GM13976 (cell line): Measurements from ENCODE around the gene CPED1.
"Not testable (repeated sequence)": the region's sequence is repeated elsewhere in the genome, so short reads cannot be mapped to it uniquely, and the experiment has no call there.

Experiments
- DNase-seq: peaks from one replicate; pipeline ENCODE4 v3.0.0; 2012; ENCODE audit warnings: low spot score
- CTCF ChIP-seq: IDR thresholded peaks from 2 replicates; pipeline ENCODE4 v1.5.1; 2012; ENCODE audit warnings: borderline replicate concordance, mild to moderate bottlenecking; ENCODE audit not compliant: insufficient read depth; ENCODE audit errors: extremely low read depth, missing control alignments, control extremely low read depth
- in situ Hi-C: fragments of 300-500 bp; cut with MboI; formaldehyde crosslinking; loops from one replicate; pipeline ENCODE4 v1.12.0; 2022; ENCODE audit warnings: low sequenced_read_pairs, mixed read lengths, inconsistent platforms; ENCODE audit not compliant: unreplicated experiment

The CPED1 gene

GRCh38 chr7:121062671-121063279 is 74.3 kb downstream of the CPED1 start:
- in situ Hi-C loops, result no loop called here
- TF ChIP-seq CTCF, result no peak
- DNase-seq, result no peak

GRCh38 chr7:121067717-121068116 is 79.2 kb downstream of the CPED1 start:
- in situ Hi-C loops, DNase-seq: not testable (repeated sequence)

- in situ Hi-C loops, result no loop called here
- no peak for TF ChIP-seq CTCF
- no peak for DNase-seq
These were observed 81.0 kb downstream of the CPED1 start for GRCh38 chr7:121069346-121070100.

GRCh38 chr7:121071132-121071531 is 82.6 kb downstream of the CPED1 start:
- no peak for DNase-seq
- no peak for TF ChIP-seq CTCF
- in situ Hi-C loops, result no loop called here

- no peak for TF ChIP-seq CTCF
- in situ Hi-C loops, result no loop called here
- DNase-seq, result no peak
These were observed 83.2 kb downstream of the CPED1 start for GRCh38 chr7:121071662-121072061.

GRCh38 chr7:121072826-121073225 is 84.3 kb downstream of the CPED1 start:
- in situ Hi-C loops, result no loop called here
- TF ChIP-seq CTCF, result no peak
- no peak for DNase-seq

GRCh38 chr7:121073463-121074099 is 85.1 kb downstream of the CPED1 start:
- no peak for DNase-seq
- in situ Hi-C loops, result no loop called here
- no peak for TF ChIP-seq CTCF

GRCh38 chr7:121075424-121075841 is 86.9 kb downstream of the CPED1 start:
- DNase-seq, result not testable (repeated sequence)
- in situ Hi-C loops, result loop anchor here (25.0 kb wide), 2 partner anchors 88 to 288 kb away; partner anchors contain the start of gene CPED1
